NCI-H446 treated with DMSO at 0.1 percent for 48 hours (cell line): ENCODE measurements around the gene CES1.
"Not testable (repeated sequence)": the region's sequence is repeated elsewhere in the genome, so short reads cannot be mapped to it uniquely, and the experiment has no call there.

Experiments
- DNase-seq: peaks from one replicate; lab custom pipeline; 2025; lab: John Stamatoyannopoulos, UW

CES1 gene

GRCh38 chr16:55832773-55833691 lies at the start of gene CES1:
CES1 (minus strand) TSS chr16:55833096; CDS start chr16:55833055, 41 bp downstream.
- no peak for DNase-seq

GRCh38 chr16:55876854-55877253 lies 44.0 kb upstream of the CES1 start:
- no peak for DNase-seq

- DNase-seq: no peak
Measured at GRCh38 chr16:55875273-55875672, 42.4 kb upstream of the CES1 start, which contains the start of gene CES5A. CES5A (minus strand) TSS chr16:55875373; CDS start chr16:55875221, 152 bp downstream.

- DNase-seq: no peak
Measured at GRCh38 chr16:55873122-55873521, 40.2 kb upstream of the CES1 start.

- no peak for DNase-seq
Measured at GRCh38 chr16:55872130-55872529, 39.2 kb upstream of the CES1 start.

GRCh38 chr16:55871411-55872038 lies 38.6 kb upstream of the CES1 start:
- no peak for DNase-seq

- DNase-seq: no peak
Measured at GRCh38 chr16:55868980-55869379, 36.1 kb upstream of the CES1 start.

- DNase-seq: no peak
Measured at GRCh38 chr16:55868137-55868536, 35.2 kb upstream of the CES1 start.

- no peak for DNase-seq
Measured at GRCh38 chr16:55861288-55861687, 28.4 kb upstream of the CES1 start.

GRCh38 chr16:55857650-55858049 lies 24.8 kb upstream of the CES1 start:
- not testable (repeated sequence) for DNase-seq

GRCh38 chr16:55856950-55857349 lies 24.1 kb upstream of the CES1 start:
- DNase-seq: no peak

- DNase-seq: no peak
Measured at GRCh38 chr16:55853114-55853513, 20.2 kb upstream of the CES1 start.

- DNase-seq: no peak
Measured at GRCh38 chr16:55849536-55849935, 16.6 kb upstream of the CES1 start.

GRCh38 chr16:55846598-55847346 lies 13.9 kb upstream of the CES1 start:
- no peak for DNase-seq

GRCh38 chr16:55843105-55843395 lies 10.2 kb upstream of the CES1 start:
- DNase-seq: no peak

- DNase-seq: no peak
Measured at GRCh38 chr16:55842369-55843104, 9.6 kb upstream of the CES1 start.

- DNase-seq: no peak
Measured at GRCh38 chr16:55839115-55839514, 6.2 kb upstream of the CES1 start.

GRCh38 chr16:55836158-55836611 lies 3.3 kb upstream of the CES1 start:
- no peak for DNase-seq

- DNase-seq: no peak
Measured at GRCh38 chr16:55835581-55835980, 2.7 kb upstream of the CES1 start.

- DNase-seq: not testable (repeated sequence)
Measured at GRCh38 chr16:55835173-55835572, 2.3 kb upstream of the CES1 start.

- no peak for DNase-seq
Measured at GRCh38 chr16:55834049-55834448, 1.2 kb upstream of the CES1 start.

- no peak for DNase-seq
Measured at GRCh38 chr16:55832425-55832772, 497 bp downstream of the CES1 start.
